ENCODE results near the gene TECTA. TPM values are rescaled to one million over a fixed set of nuclear protein-coding genes. Genes with fewer than 3 reads are reported as not detected.

Gene TECTA
- total and polyA plus RNA-seq, 11 donors, result 0.42 to 1.3 (median 0.95) TPM

DNA sequence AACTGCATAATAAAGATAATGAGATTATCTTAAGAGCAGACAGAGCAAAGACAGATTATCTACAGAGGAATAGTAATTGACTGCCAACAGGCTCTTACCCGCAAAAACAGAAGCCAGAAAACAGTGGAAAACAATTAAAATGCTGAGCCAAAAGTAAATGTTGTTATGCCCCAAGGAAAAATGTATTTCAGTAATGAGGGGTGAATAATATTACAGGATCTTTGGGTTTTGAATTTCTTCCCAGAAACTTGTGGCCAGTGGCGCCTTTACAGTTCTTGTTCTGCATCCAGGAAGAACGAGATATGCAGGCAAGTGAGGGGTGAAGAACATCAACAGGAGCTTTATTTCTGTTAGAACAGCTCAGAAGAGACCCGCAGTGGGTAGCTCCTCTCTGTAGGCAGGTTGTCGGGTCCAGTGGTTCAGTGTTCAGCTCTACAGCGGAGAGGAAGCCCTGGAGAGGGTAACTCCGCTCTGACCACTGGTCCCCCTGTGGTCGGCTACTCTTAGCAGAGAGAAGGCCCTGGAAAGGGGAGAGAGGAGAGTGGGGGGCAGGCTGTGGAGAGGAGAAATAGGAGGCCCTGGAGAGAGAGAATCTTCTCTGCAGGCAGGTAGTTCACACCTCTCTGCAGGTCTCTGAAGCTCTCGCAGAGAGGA, 139.7 kb downstream of the TECTA start:
- H3K4me3 ChIP-seq, result no peak overlapping the region
- WGBS, 4 donors, result 73 to 83% (median 80%) methylated on average over 9 of the region's 9 CpGs
- peaks cover 0 to 4% (median 0%) of the 10 kb centered on the region in 9 donors for H3K27me3 ChIP-seq
- H3K9me3 ChIP-seq, result no peaks in the 10 kb centered on the region
- ATAC-seq (peak in 1 of 4 donors; percentile 22), DNase-seq (no peak)
- H3K4me1 ChIP-seq, result peaks cover 0 to 12% (median under 1%) of the 10 kb centered on the region in 12 donors
- no peaks in the 10 kb centered on the region for H3K36me3 ChIP-seq
- peak overlapping the region in 1 of 12 donors; percentile 26 for H3K27ac ChIP-seq
- no peak for TF ChIP-seq CTCF (IDR thresholded peaks at IDR 0.05)
- no peak for TF ChIP-seq POLR2A (IDR thresholded peaks at IDR 0.05)
- intact Hi-C loops (cut with DNase I), result no loop called here

Other genes starting within 250 kb of the TECTA start
- 10 to 100 TPM; 17.6 to 40.5 (median 26.0) TPM for gene TBCEL, start 77.1 kb upstream of the TECTA start, total RNA-seq
- 1 to 10 TPM; 3.0 to 9.1 TPM for gene TBCEL, start 77.1 kb upstream of the TECTA start, polyA plus RNA-seq
- 10 to 100 TPM; 18.3 to 28.9 (median 27.1) TPM for gene SC5D, start 191.5 kb downstream of the TECTA start, total RNA-seq
- gene SC5D, start 191.5 kb downstream of the TECTA start, polyA plus RNA-seq, result 10 to 100 TPM; 16.9 to 18.7 TPM

Measured in heart left ventricle (tissue), 16 donors.